Adrenal gland (tissue), 5 donors: Measurements from ENCODE around the gene SOX11.

Experiments
- CTCF ChIP-seq, 6 experiments: fragments of 450-650 bp in 4 of 6; fragments of 200-600 bp in 2 of 6; sonication (generic) in 1 of 6; IDR thresholded peaks; 1 replicate in 5 of 6; 2 replicates in 1 of 6; pipeline versions ENCODE4 v1.5.1 to v1.8.0; 2016 to 2021; ENCODE audit warnings: antibody characterized with exemption in 6 of 6, mild to moderate bottlenecking in 2 of 6, moderate library complexity in 1 of 6
- POLR2A ChIP-seq, 2 donors: fragments of 450-650 bp; IDR thresholded peaks; one replicate each; pipeline ENCODE4 v1.6.1; 2017; ENCODE audit warnings: antibody characterized with exemption in 2 of 2, mild to moderate bottlenecking in 2 of 2, moderate library complexity in 1 of 2
- donor health status: DM: no; HTN: no; CAD: no.

GRCh38 chr2:5696945-5697521 lies 4.8 kb downstream of the SOX11 start:
- TF ChIP-seq CTCF (IDR thresholded peaks at IDR 0.05) (no peak), POLR2A (IDR thresholded peaks at IDR 0.05) (no peak)
